Upper lobe of left lung (tissue), 4 donors: ENCODE measurements around the gene KPNA1.

Source experiments
- CTCF ChIP-seq, 6 experiments: fragments of 450-650 bp in 4 of 6; fragments of 200-600 bp in 2 of 6; sonication (generic) in 2 of 6; IDR thresholded peaks; one replicate each; pipeline ENCODE4 v1.5.1; 2016 to 2019; ENCODE audit warnings: antibody characterized with exemption in 6 of 6
- EP300 ChIP-seq, 4 donors: sonication (generic); formaldehyde crosslinking; IDR thresholded peaks; one replicate each; pipeline ENCODE4 v1.5.1; 2017; ENCODE audit warnings: antibody characterized with exemption in 4 of 4, control low read depth in 2 of 4

GRCh38 chr3:122410639-122411038, 104.1 kb downstream of the KPNA1 start:
- TF ChIP-seq CTCF (IDR thresholded peaks at IDR 0.05), result no peak
- TF ChIP-seq EP300 (IDR thresholded peaks at IDR 0.05), result no peak
